IMR-90 (cell line): Measurements from ENCODE around the gene RPS6KB1. TPM values are rescaled to one million over a fixed set of nuclear protein-coding genes. Genes with fewer than 3 reads are reported as not detected.

Experiments
- ATAC-seq: fragments of 200-7000 bp; cut with Tn5 transposase; 2 replicates; pipeline ENCODE4 v1.9.1; 2020; ENCODE audit warnings: low read depth, mild to moderate bottlenecking, moderate library complexity
- BruUV-seq: library from RNA; stranded (reverse); fragments of 400-500 nt; replicated peaks from 2 replicates; lab custom pipeline; 2021; lab: Mats Ljungman, UMichigan
- CTCF ChIA-PET: fragments of 300-600 bp; formaldehyde crosslinking; extraction: SDS; loops from one replicate; lab custom pipeline; 2021; ENCODE audit warnings: antibody characterized with exemption; lab: Yijun Ruan, JAX
- POLR2A ChIA-PET: fragments of 300-600 bp; sonication (Branson Sonifier 250); formaldehyde crosslinking; loops from one replicate; lab custom pipeline; 2022; ENCODE audit warnings: antibody characterized with exemption; ENCODE audit not compliant: unreplicated experiment; lab: Charles Lee
- DNase-seq: peaks from one replicate; pipeline ENCODE4 v3.0.0; 2013
- H2AFZ ChIP-seq: replicated peaks from 2 replicates; pipeline ENCODE3; 2013; ENCODE audit warnings: low read length, mild to moderate bottlenecking; ENCODE audit not compliant: poor library complexity
- H2AK5ac ChIP-seq: 2 replicates; pipeline ENCODE4 v1.6.1; 2013; ENCODE audit warnings: low read depth, low read length, inconsistent platforms
- H2AK9ac ChIP-seq: replicated peaks from 2 replicates; pipeline ENCODE3; 2013; ENCODE audit warnings: mild to moderate bottlenecking, low read depth, low read length, moderate library complexity; ENCODE audit not compliant: poor library complexity
- H2BK120ac ChIP-seq: 2 replicates; pipeline ENCODE4 v1.6.1; 2013; ENCODE audit warnings: low read depth, low read length, inconsistent platforms
- H2BK15ac ChIP-seq: 3 replicates; pipeline ENCODE4 v1.6.1; 2013; ENCODE audit warnings: low read depth, low read length, inconsistent platforms
- H2BK20ac ChIP-seq: 2 replicates; pipeline ENCODE4 v1.6.1; 2013; ENCODE audit warnings: low read depth, mild to moderate bottlenecking, inconsistent platforms, low read length, moderate library complexity
- H2BK5ac ChIP-seq: 2 replicates; pipeline ENCODE4 v1.6.1; 2013; ENCODE audit warnings: mild to moderate bottlenecking, low read depth, low read length, inconsistent platforms; ENCODE audit not compliant: poor library complexity, severe bottlenecking
- H3K14ac ChIP-seq: replicated peaks from 2 replicates; pipeline ENCODE4 v1.6.1; 2013; ENCODE audit warnings: low read depth, low read length, inconsistent platforms
- H3K18ac ChIP-seq: 2 replicates; pipeline ENCODE4 v1.6.1; 2013; ENCODE audit warnings: low read depth, low read length, control low read depth
- H3K23ac ChIP-seq: 2 replicates; pipeline ENCODE4 v1.6.1; 2013; ENCODE audit warnings: low read depth, low read length, inconsistent platforms
- H3K27ac ChIP-seq: 2 replicates; pipeline ENCODE4 v1.5.1; 2013; ENCODE audit warnings: mild to moderate bottlenecking, control low read depth, low read length; ENCODE audit not compliant: insufficient read depth
- H3K27me3 ChIP-seq: 2 replicates; pipeline ENCODE4 v1.6.1; 2013; ENCODE audit warnings: low read length; ENCODE audit not compliant: control insufficient read depth, insufficient read depth
- H3K36me3 ChIP-seq: 2 replicates; pipeline ENCODE4 v1.6.1; 2013; ENCODE audit warnings: low read length, mixed read lengths; ENCODE audit not compliant: control insufficient read depth, insufficient read depth
- H3K4ac ChIP-seq: 2 replicates; pipeline ENCODE4 v1.6.1; 2013; ENCODE audit warnings: low read depth, low read length, inconsistent platforms
- H3K4me1 ChIP-seq: 2 replicates; pipeline ENCODE4 v1.6.1; 2013; ENCODE audit warnings: low read length, mixed read lengths; ENCODE audit not compliant: control insufficient read depth, insufficient read depth
- H3K4me2 ChIP-seq: 2 replicates; pipeline ENCODE4 v1.6.1; 2013; ENCODE audit warnings: low read depth, mild to moderate bottlenecking, control low read depth, low read length, moderate library complexity
- H3K4me3 ChIP-seq: 2 replicates; pipeline ENCODE4 v1.5.1; 2013; ENCODE audit warnings: low read depth, mild to moderate bottlenecking, control low read depth, low read length, moderate library complexity; ENCODE audit not compliant: insufficient read depth
- H3K56ac ChIP-seq: 2 replicates; pipeline ENCODE4 v1.6.1; 2013; ENCODE audit warnings: low read length, inconsistent platforms; ENCODE audit not compliant: insufficient read depth; ENCODE audit errors: extremely low read depth
- H3K79me1 ChIP-seq, 2 experiments: 2 replicates each; pipeline ENCODE4 v1.6.1; 2013; ENCODE audit warnings: low read length in 2 of 2, inconsistent platforms in 1 of 2, low read depth in 1 of 2
- H3K9ac ChIP-seq: 2 replicates; pipeline ENCODE4 v1.6.1; 2013; ENCODE audit warnings: low read depth, low read length, control low read depth
- H3K9me1 ChIP-seq: 2 replicates; pipeline ENCODE4 v1.6.1; 2013; ENCODE audit warnings: low read length, inconsistent platforms; ENCODE audit not compliant: insufficient read depth
- H3K9me3 ChIP-seq: 2 replicates; pipeline ENCODE4 v1.6.1; 2013; ENCODE audit warnings: low read length; ENCODE audit not compliant: control insufficient read depth, insufficient read depth
- H4K20me1 ChIP-seq: 2 replicates; pipeline ENCODE4 v1.6.1; 2013; ENCODE audit warnings: low read length, inconsistent platforms; ENCODE audit not compliant: insufficient read depth
- H4K5ac ChIP-seq: 2 replicates; pipeline ENCODE4 v1.6.1; 2013; ENCODE audit warnings: mild to moderate bottlenecking, low read depth, low read length, control low read depth
- H4K8ac ChIP-seq, 2 experiments: 2 replicates each; pipeline ENCODE4 v1.6.1; 2013; ENCODE audit warnings: low read depth in 2 of 2, low read length in 2 of 2, control low read depth in 1 of 2, inconsistent platforms in 1 of 2
- H4K91ac ChIP-seq: 2 replicates; pipeline ENCODE4 v1.6.1; 2013; ENCODE audit warnings: low read depth, low read length, inconsistent platforms; ENCODE audit not compliant: insufficient read depth
- MXI1 ChIP-seq: IDR thresholded peaks from 2 replicates; pipeline ENCODE4 v1.6.1; 2012; ENCODE audit warnings: low read depth, mild to moderate bottlenecking, low read length, moderate library complexity, borderline replicate concordance
- NFE2L2 ChIP-seq: fragments of 150-350 bp; IDR thresholded peaks from 2 replicates; pipeline ENCODE4 v1.6.1; 2016; ENCODE audit warnings: low read depth, mild to moderate bottlenecking, low read length
- POLR2A ChIP-seq: IDR thresholded peaks from 2 replicates; pipeline ENCODE4 v1.6.1; 2012; ENCODE audit warnings: mild to moderate bottlenecking, low read depth, low read length
- RFX5 ChIP-seq: IDR thresholded peaks from 2 replicates; pipeline ENCODE4 v1.8.0; 2012; ENCODE audit warnings: low read depth, mild to moderate bottlenecking, low read length, moderate library complexity
- WGBS, 2 experiments: methylation state at CpG; one replicate each; pipeline versions ENCODE4 v1.1.5 to v1.1.7; 2013; ENCODE audit warnings: missing lambda C conversion rate in 2 of 2; ENCODE audit not compliant: insufficient read length in 1 of 2; ENCODE audit errors: extremely low coverage in 2 of 2; 5-methylcytosine and 5-hydroxymethylcytosine counted together
- dilution Hi-C: fragments of 300-500 bp; cut with HindIII; formaldehyde crosslinking; loops from one replicate; pipeline ENCODE4 v1.14.3; 2018; ENCODE audit warnings: low sequenced_read_pairs; ENCODE audit not compliant: unreplicated experiment
- in situ Hi-C: fragments of 300-500 bp; cut with MboI; formaldehyde crosslinking; loops from 3 replicates; pipeline ENCODE4 v1.14.3; 2019; ENCODE audit warnings: low sequenced_read_pairs, inconsistent platforms, mixed read lengths
- intact Hi-C: fragments of 100-400 bp; cut with micrococcal nuclease; formaldehyde crosslinking; loops from 2 replicates; pipeline ENCODE4 v1.10.0; 2022
- polyA plus RNA-seq, 3 experiments: library from polyadenylated mRNA; depleted of rRNA; stranded (reverse); fragments of >200 nt; gene quantifications; 2 replicates each; pipeline ENCODE4 v1.2.3, GENCODE V29; 2012; ENCODE audit warnings: low replicate concordance in 1 of 3
- total RNA-seq: library from RNA; depleted of rRNA; stranded (reverse); fragments of >200 nt; gene quantifications from 2 replicates; pipeline ENCODE4 v1.2.3, GENCODE V29; 2012
- TF ChIP-seq, protein P1 (sequence below): fragments of 150-350 bp; IDR thresholded peaks from 2 replicates; pipeline ENCODE4 v1.6.1; 2017; ENCODE audit warnings: mild to moderate bottlenecking, antibody characterized with exemption, low read length, low read depth
- TF ChIP-seq, protein P2 (sequence below): conservative IDR thresholded peaks from 2 replicates; pipeline ENCODE4 v1.5.1; 2012; ENCODE audit warnings: mild to moderate bottlenecking, low read depth, low read length, improper control_type of control experiment

Gene RPS6KB1
- total and polyA plus RNA-seq, 2 of the 4 experiments (the other 2 are of a cell fraction): 11.7 to 20.3 TPM

GRCh38 chr17:59963738-59964481 lies 71.0 kb downstream of the RPS6KB1 start:
- ChIA-PET CTCF (interaction anchor here (0.5 to 0.6 kb wide), 2 partner anchors 23 to 1281 kb away, joined by 3 to 4 read pairs; no protein-coding TSS in a partner anchor), POLR2A (no interaction called here)
- Histone ChIP-seq H3K79me1 (peaks cover 0 to 21% of the 10 kb centered on the region in 2 experiments; a peak in 3 of 4 replicates), H3K56ac (peak overlapping the region; percentile 58), H3K9ac (peak overlapping the region; percentile 77), H3K4me3 (peak overlapping the region; percentile 83), H3K4me2 (peak overlapping the region; percentile 76), H3K14ac (peak overlapping the region; percentile 54), H4K91ac (no peak overlapping the region), H2BK15ac (no peak overlapping the region; the same call in 2 of the 3 replicates), H3K9me1 (peaks cover 4% of the 10 kb centered on the region; the same call in 1 of the 2 replicates), H4K20me1 (no peaks in the 10 kb centered on the region), H3K18ac (no peak overlapping the region), H3K4ac (peak overlapping the region; percentile 61), H2AK5ac (peak overlapping the region; percentile 33; the same call in 1 of the 2 replicates), H3K4me1 (peaks cover 5% of the 10 kb centered on the region), H3K27ac (peak overlapping the region; percentile 82), H2BK120ac (peak overlapping the region; percentile 9), H2AFZ (peak overlapping the region; percentile 97), H2BK20ac (no peak overlapping the region), H3K9me3 (no peaks in the 10 kb centered on the region), H3K27me3 (no peaks in the 10 kb centered on the region), H3K36me3 (peaks cover 1% of the 10 kb centered on the region), H2BK5ac (peak overlapping the region; percentile 1), H4K5ac (no peak overlapping the region), H3K23ac (peak overlapping the region; percentile 66), H2AK9ac (peak overlapping the region; percentile 57), H4K8ac (peak overlapping the region; percentile 21 to 79; a peak in 3 of 4 replicates)
- no TSS peak for BruUV-seq
- in situ Hi-C loops (loop anchor here (10.0 kb wide), 1 partner anchor 71 kb away; no protein-coding TSS in a partner anchor), dilution Hi-C loops (no loop called here), intact Hi-C loops (loop anchor here (10.0 kb wide), 1 partner anchor 71 kb away; no protein-coding TSS in a partner anchor)
- ATAC-seq (peak; percentile 57), DNase-seq (peak; percentile 69)
- TF ChIP-seq, protein P1, sequence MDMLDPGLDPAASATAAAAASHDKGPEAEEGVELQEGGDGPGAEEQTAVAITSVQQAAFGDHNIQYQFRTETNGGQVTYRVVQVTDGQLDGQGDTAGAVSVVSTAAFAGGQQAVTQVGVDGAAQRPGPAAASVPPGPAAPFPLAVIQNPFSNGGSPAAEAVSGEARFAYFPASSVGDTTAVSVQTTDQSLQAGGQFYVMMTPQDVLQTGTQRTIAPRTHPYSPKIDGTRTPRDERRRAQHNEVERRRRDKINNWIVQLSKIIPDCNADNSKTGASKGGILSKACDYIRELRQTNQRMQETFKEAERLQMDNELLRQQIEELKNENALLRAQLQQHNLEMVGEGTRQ: no peak
- TF ChIP-seq NFE2L2 (no peak), RFX5 (no peak), POLR2A (no peak; the same call in 1 of the 2 replicates), MXI1 (0 out of 2 replicates have a peak, but pooled peaks have one; percentile 23)
- TF ChIP-seq, protein P2, sequence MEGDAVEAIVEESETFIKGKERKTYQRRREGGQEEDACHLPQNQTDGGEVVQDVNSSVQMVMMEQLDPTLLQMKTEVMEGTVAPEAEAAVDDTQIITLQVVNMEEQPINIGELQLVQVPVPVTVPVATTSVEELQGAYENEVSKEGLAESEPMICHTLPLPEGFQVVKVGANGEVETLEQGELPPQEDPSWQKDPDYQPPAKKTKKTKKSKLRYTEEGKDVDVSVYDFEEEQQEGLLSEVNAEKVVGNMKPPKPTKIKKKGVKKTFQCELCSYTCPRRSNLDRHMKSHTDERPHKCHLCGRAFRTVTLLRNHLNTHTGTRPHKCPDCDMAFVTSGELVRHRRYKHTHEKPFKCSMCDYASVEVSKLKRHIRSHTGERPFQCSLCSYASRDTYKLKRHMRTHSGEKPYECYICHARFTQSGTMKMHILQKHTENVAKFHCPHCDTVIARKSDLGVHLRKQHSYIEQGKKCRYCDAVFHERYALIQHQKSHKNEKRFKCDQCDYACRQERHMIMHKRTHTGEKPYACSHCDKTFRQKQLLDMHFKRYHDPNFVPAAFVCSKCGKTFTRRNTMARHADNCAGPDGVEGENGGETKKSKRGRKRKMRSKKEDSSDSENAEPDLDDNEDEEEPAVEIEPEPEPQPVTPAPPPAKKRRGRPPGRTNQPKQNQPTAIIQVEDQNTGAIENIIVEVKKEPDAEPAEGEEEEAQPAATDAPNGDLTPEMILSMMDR: no peak
- WGBS, 2 experiments: no CpG with 5 or more reads among the region's 21 CpGs
